ENCODE results near the gene DENND1B. TPM values are rescaled to one million over a fixed set of nuclear protein-coding genes. Genes with fewer than 3 reads are reported as not detected.

The DENND1B gene
- total RNA-seq, 4 donors from 2014 or later: 10.1 to 14.4 (median 12.6) TPM

GRCh38 chr1:197771904-197772556, 3.2 kb downstream of the DENND1B start:
- no peaks in the 10 kb centered on the region for H3K9me3 ChIP-seq
- no peaks in the 10 kb centered on the region for H3K27me3 ChIP-seq
- no peak overlapping the region for H3K4me3 ChIP-seq
- H3K36me3 ChIP-seq: no peaks in the 10 kb centered on the region
- peaks cover 51% of the 10 kb centered on the region for H3K4me1 ChIP-seq
- WGBS: 85% methylated on average over 6 of the region's 6 CpGs
- no peak overlapping the region for H3K27ac ChIP-seq
- TF ChIP-seq POLR2A (IDR thresholded peaks at IDR 0.05): no peak
- TF ChIP-seq CTCF (IDR thresholded peaks at IDR 0.05): no peak
- TF ChIP-seq POLR2AphosphoS5 (IDR thresholded peaks at IDR 0.05): no peak
- TF ChIP-seq EP300 (IDR thresholded peaks at IDR 0.05): no peak
- no peak for DNase-seq (ENCODE audit: low spot score in 2 of 2)

- H3K27ac ChIP-seq: no peak overlapping the region
- no peaks in the 10 kb centered on the region for H3K36me3 ChIP-seq
- TF ChIP-seq POLR2AphosphoS5 (IDR thresholded peaks at IDR 0.05) (no peak), CTCF (IDR thresholded peaks at IDR 0.05) (no peak), POLR2A (IDR thresholded peaks at IDR 0.05) (no peak), EP300 (IDR thresholded peaks at IDR 0.05) (no peak)
- DNase-seq (ENCODE audit: low spot score in 2 of 2): no peak
- no peaks in the 10 kb centered on the region for H3K27me3 ChIP-seq
- no peak overlapping the region for H3K4me3 ChIP-seq
- peaks cover 49% of the 10 kb centered on the region for H3K4me1 ChIP-seq
- no peaks in the 10 kb centered on the region for H3K9me3 ChIP-seq
- WGBS: 100% methylated on average over 2 of the region's 2 CpGs
These were observed 3.9 kb downstream of the DENND1B start for GRCh38 chr1:197771386-197771785.

- no peak for TF ChIP-seq POLR2A (IDR thresholded peaks at IDR 0.05)
- TF ChIP-seq CTCF (IDR thresholded peaks at IDR 0.05): no peak
- no peak for TF ChIP-seq POLR2AphosphoS5 (IDR thresholded peaks at IDR 0.05)
- no peak for TF ChIP-seq EP300 (IDR thresholded peaks at IDR 0.05)
- Histone ChIP-seq H3K9me3 (no peaks in the 10 kb centered on the region), H3K27ac (no peak overlapping the region), H3K4me1 (peaks cover 37% of the 10 kb centered on the region), H3K27me3 (no peaks in the 10 kb centered on the region), H3K36me3 (no peaks in the 10 kb centered on the region), H3K4me3 (no peak overlapping the region)
- no peak for DNase-seq (ENCODE audit: low spot score in 2 of 2)
These were observed 5.0 kb downstream of the DENND1B start for GRCh38 chr1:197770243-197770642.

GRCh38 chr1:197769287-197769686, 6.0 kb downstream of the DENND1B start:
- Histone ChIP-seq H3K4me3 (no peak overlapping the region), H3K27ac (no peak overlapping the region), H3K4me1 (peaks cover 33% of the 10 kb centered on the region), H3K9me3 (no peaks in the 10 kb centered on the region), H3K36me3 (no peaks in the 10 kb centered on the region), H3K27me3 (no peaks in the 10 kb centered on the region)
- TF ChIP-seq CTCF (IDR thresholded peaks at IDR 0.05): no peak
- TF ChIP-seq POLR2A (IDR thresholded peaks at IDR 0.05): no peak
- no peak for TF ChIP-seq EP300 (IDR thresholded peaks at IDR 0.05)
- TF ChIP-seq POLR2AphosphoS5 (IDR thresholded peaks at IDR 0.05): no peak
- DNase-seq (ENCODE audit: low spot score in 2 of 2): no peak
- 91% methylated on average over 4 of the region's 4 CpGs for WGBS

GRCh38 chr1:197768014-197768805, 7.1 kb downstream of the DENND1B start:
- Histone ChIP-seq H3K36me3 (no peaks in the 10 kb centered on the region), H3K4me1 (peaks cover 22% of the 10 kb centered on the region), H3K27me3 (no peaks in the 10 kb centered on the region), H3K27ac (no peak overlapping the region), H3K9me3 (no peaks in the 10 kb centered on the region), H3K4me3 (no peak overlapping the region)
- no peak for DNase-seq (ENCODE audit: low spot score in 2 of 2)
- WGBS: 41% methylated on average over 4 of the region's 4 CpGs
- TF ChIP-seq POLR2AphosphoS5 (IDR thresholded peaks at IDR 0.05) (no peak), EP300 (IDR thresholded peaks at IDR 0.05) (no peak), CTCF (IDR thresholded peaks at IDR 0.05) (no peak), POLR2A (IDR thresholded peaks at IDR 0.05) (no peak)
